AG10803 (cell line): ENCODE measurements around the gene RGS7BP.

Source experiments
- DNase-seq: peaks from one replicate; pipeline ENCODE4 v3.0.0; 2010; ENCODE audit warnings: low read depth
- H3K4me3 ChIP-seq: 2 replicates; pipeline ENCODE4 v1.5.1; 2011; ENCODE audit warnings: mild to moderate bottlenecking, low read length, control low read depth
- TF ChIP-seq, protein P1 (sequence below): conservative IDR thresholded peaks from 2 replicates; pipeline ENCODE4 v1.5.1; 2011; ENCODE audit warnings: mild to moderate bottlenecking, low read length, control low read depth, inconsistent platforms

The RGS7BP gene

DNA sequence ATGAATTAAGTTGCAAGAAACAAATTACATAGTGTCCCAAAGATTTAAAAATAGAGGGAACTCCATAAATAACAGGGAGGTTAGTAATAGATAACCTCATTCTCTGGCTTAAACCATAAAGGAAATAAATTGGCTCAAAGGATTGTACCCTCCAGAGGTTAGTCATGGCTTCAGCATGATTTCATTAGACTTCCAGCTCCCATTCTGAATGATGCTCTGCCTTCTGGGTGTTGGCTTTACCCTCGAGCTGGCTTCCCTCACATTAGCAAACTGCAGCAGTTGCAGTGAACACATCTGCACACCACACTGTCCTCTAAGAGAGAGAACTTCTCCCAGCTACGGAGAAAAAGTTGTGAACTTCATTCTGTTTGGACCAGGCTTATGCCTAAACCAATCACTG lies 70.4 kb downstream of the RGS7BP start:
- TF ChIP-seq, protein P1, sequence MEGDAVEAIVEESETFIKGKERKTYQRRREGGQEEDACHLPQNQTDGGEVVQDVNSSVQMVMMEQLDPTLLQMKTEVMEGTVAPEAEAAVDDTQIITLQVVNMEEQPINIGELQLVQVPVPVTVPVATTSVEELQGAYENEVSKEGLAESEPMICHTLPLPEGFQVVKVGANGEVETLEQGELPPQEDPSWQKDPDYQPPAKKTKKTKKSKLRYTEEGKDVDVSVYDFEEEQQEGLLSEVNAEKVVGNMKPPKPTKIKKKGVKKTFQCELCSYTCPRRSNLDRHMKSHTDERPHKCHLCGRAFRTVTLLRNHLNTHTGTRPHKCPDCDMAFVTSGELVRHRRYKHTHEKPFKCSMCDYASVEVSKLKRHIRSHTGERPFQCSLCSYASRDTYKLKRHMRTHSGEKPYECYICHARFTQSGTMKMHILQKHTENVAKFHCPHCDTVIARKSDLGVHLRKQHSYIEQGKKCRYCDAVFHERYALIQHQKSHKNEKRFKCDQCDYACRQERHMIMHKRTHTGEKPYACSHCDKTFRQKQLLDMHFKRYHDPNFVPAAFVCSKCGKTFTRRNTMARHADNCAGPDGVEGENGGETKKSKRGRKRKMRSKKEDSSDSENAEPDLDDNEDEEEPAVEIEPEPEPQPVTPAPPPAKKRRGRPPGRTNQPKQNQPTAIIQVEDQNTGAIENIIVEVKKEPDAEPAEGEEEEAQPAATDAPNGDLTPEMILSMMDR = no peak
- no peak overlapping the region for H3K4me3 ChIP-seq
- peak; percentile 0 for DNase-seq

DNA sequence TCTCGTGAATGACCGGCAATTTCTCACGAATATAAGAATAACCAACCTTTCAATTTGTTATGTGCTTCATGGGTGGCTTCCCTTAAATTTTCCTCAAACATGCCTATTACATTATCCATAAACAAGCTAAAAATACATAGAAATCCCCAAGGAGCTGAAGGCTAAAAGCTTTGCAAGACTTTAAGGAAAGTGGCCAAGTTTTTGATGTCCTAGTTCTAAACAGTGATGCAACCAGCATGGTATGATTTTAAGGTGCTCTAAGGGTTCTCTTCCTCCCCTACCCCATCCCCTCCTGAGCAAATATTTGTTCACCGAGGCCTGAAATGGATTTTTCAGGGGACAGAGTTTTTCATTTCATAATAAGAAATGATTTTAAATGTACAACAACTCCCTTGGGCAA lies 79.8 kb downstream of the RGS7BP start:
- H3K4me3 ChIP-seq = no peak overlapping the region
- TF ChIP-seq, protein P1 = no peak
- no peak for DNase-seq

DNA sequence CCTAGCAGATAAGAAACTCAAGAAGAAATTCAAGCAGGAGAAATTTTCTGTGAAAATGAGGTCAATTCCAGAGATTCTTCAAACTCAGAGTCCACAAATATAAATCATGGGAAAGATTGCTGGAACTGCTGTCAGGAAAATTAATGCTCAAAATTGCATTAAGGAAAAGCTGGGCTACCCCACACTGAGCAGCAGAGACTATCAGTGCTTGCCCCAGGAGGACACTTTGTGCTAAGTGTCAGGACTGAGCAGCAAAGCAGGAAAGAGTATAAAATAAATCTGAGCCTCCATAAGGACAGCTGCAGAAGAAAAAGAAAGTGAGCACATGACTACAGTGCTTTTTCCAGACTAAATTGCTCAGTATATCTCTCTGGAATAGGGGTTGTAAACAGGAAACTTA lies 81.6 kb downstream of the RGS7BP start:
- TF ChIP-seq, protein P1 = no peak
- DNase-seq = no peak

DNA sequence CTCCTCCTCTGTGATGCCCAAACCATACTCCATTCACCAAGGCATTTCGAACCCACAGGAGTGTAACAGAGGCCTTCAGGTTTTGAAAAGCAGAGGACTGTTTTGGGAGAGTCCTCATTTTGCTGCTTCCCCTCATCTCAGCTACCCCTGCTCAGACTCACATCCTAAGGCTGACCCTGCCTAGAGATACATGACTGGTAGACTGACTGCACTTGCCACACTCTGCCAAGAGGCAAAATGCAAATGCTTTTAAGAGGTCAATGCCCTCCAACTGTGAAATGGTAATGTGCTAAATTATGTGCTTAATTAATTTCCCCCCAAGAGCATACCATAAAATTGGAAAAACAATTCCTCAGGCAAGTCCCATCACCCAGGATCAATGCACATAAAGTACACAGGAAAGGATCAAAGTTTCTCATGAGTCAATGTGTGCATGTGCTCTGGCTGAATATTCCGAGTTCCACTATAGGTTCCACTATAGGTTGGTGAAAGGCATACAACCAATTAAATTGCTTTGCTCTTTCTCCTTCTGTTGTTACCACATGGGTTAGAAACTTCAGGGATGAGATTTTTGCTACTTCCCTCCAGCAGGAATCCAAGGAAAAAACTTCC lies 87.0 kb downstream of the RGS7BP start:
- no peak for DNase-seq
- TF ChIP-seq, protein P1 = no peak
- no peak overlapping the region for H3K4me3 ChIP-seq

More for the DNA sequence above, 81.6 kb downstream of the RGS7BP start:
- no peak overlapping the region for H3K4me3 ChIP-seq

DNA sequence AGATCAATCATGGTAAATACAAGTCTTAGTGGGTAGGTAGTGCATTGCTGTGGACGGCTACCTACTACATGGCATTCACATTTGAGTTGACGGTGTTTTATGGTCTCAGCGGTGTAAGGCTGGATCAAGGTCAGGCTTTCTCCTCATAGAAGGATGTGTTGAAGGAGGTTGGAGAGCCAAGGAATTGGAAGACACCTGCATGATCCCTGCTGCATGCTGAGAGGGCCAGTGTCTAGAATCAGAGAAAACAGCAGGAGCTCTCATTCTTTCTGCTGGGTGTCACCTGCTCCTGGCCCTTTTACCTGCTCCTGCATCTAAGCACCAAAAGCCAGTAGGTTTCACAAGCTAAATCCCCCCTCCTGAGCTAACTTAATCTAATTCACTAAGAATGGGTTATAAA lies 88.2 kb downstream of the RGS7BP start:
- H3K4me3 ChIP-seq = no peak overlapping the region
- TF ChIP-seq, protein P1 = no peak
- DNase-seq = no peak

DNA sequence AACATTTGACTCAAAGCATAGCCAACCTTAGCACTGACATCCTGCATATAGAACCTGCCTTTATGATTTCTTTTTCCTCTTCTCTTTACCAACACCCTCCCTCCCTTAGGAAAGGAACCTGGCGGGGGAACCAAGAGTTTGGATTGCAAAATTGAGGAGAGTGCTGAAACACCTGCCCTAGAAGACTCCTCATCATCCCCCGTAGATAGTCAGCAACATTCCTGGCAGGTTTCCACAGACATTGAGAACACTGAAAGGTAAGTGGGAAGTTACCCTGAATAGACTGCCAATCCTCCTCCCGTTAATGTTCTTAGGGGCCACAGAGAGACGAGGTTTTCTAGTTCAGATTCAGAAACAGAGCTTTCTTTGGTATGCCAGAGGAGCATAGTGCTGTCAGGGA lies 88.8 kb downstream of the RGS7BP start:
- H3K4me3 ChIP-seq = no peak overlapping the region
- TF ChIP-seq, protein P1 = no peak
- DNase-seq = no peak

DNA sequence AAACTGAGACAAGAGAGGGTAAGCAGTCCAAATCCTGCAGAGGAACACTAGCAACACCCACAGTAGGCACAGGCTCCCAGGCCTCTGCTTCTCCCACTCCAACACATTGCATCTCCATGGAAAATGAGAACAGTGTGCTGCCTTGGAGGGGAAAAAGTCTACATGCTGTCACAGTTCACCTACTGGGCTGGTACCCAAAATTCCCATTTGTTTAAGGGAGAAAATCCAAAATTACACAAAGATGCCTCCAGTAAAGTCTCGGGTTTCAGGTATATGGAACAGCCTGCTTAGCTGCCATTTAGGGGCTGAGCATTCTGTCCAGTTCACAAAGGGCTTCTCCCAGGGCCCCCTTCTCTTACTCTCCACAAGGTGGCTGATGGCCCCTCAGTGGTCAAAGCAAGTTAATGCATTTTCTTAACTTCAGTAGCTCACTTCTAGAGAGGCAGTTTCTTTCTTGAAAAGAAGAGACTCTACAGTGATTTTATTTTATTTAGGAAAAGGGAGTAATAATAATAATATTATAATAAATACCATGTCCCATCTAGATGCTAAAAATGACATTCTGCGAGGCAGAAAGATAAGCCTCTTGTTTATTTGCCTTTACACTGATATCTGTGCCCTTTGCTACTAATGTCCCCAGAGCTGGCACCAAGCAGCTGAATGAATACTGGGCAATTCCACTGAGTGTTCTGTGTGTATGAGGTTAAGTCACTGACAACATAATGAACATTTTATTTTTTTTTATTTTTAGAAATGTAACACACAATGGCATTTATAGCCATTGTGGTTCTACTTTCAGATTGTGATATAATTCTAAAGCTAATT lies 89.4 kb downstream of the RGS7BP start:
- TF ChIP-seq, protein P1 = no peak
- H3K4me3 ChIP-seq = no peak overlapping the region
- no peak for DNase-seq
